Activated CD8-positive, alpha-beta T cell treated with anti-CD3 and anti-CD28 coated beads for 36 hours (primary cell): ENCODE results near the gene TACC3. TPM values are rescaled to one million over a fixed set of nuclear protein-coding genes. Genes with fewer than 3 reads are reported as not detected.

Experiments
- ATAC-seq: fragments of 200-7000 bp; cut with Tn5 transposase; one replicate; pipeline ENCODE4 v1.10.0; 2021; ENCODE audit warnings: mild to moderate bottlenecking, moderate library complexity
- CTCF ChIA-PET: fragments of 350-600 bp; sonication (Branson Sonifier 250); formaldehyde crosslinking; loops from one replicate; lab custom pipeline; 2021; ENCODE audit warnings: antibody characterized with exemption; lab: Charles Lee
- POLR2A ChIA-PET: fragments of 350-600 bp; sonication (Branson Sonifier 250); formaldehyde crosslinking; loops from one replicate; lab custom pipeline; 2021; ENCODE audit warnings: antibody characterized with exemption; lab: Charles Lee
- DNase-seq: peaks from one replicate; pipeline ENCODE4 v3.0.0-alpha.2; 2020
- H3K27ac Mint-ChIP-seq: one replicate; pipeline ENCODE4 v1.8.0; 2021; ENCODE audit warnings: mild to moderate bottlenecking, mixed read lengths
- H3K27me3 Mint-ChIP-seq: one replicate; pipeline ENCODE4 v1.8.0; 2021; ENCODE audit warnings: mixed read lengths
- H3K36me3 Mint-ChIP-seq: one replicate; pipeline ENCODE4 v1.8.0; 2021; ENCODE audit warnings: low read depth, mixed read lengths
- H3K4me1 Mint-ChIP-seq: one replicate; pipeline ENCODE4 v1.8.0; 2021; ENCODE audit warnings: low read depth, mixed read lengths
- H3K4me3 Mint-ChIP-seq: one replicate; pipeline ENCODE4 v1.8.0; 2021; ENCODE audit warnings: mild to moderate bottlenecking, moderate library complexity, mixed read lengths
- H3K9me3 Mint-ChIP-seq: one replicate; pipeline ENCODE4 v1.8.0; 2021; ENCODE audit warnings: mixed read lengths
- intact Hi-C: fragments of 100-400 bp; cut with micrococcal nuclease; formaldehyde crosslinking; loops from one replicate; pipeline ENCODE4 v1.10.0; 2022
- total RNA-seq, 2 experiments: library from RNA; stranded (reverse); gene quantifications; one replicate each; pipeline ENCODE4 v1.2.3, GENCODE V29; 2021
- TF ChIP-seq, protein P1 (sequence below): fragments of 200-600 bp; IDR thresholded peaks from one replicate; pipeline ENCODE4 v1.8.0; 2022; ENCODE audit warnings: antibody characterized with exemption, mild to moderate bottlenecking

The TACC3 gene
- total RNA-seq, 2 experiments from 2014 or later = 190 to 200 TPM

DNA sequence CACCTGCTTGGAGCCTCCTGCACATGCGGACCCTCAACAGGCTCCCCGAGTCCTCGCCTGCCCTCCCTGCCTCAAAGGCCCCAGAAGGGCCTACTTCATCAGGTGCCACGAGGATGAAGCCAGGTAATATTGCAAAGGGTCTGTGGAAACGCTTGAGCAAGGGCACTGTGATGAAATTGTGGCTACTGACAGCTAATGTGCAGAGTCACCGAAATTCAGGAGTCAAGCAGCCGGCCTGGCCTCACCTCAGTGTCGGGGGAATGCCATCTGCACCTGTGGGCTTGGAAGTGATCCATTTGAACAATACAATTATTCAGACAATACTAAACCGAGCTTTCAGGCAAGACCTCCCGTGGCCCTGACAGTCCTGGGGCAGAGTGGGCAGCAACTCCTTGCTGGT lies 68.7 kb downstream of the TACC3 start:
- Mint-ChIP-seq H3K9me3 (no peaks in the 10 kb centered on the region), H3K4me1 (no peaks in the 10 kb centered on the region), H3K4me3 (no peak overlapping the region), H3K27me3 (peaks cover 2% of the 10 kb centered on the region), H3K27ac (no peak overlapping the region), H3K36me3 (no peaks in the 10 kb centered on the region)
- ChIA-PET POLR2A (interaction anchor here (1.0 kb wide), 1 partner anchor 8 kb away, joined by 3 read pairs; no protein-coding TSS in a partner anchor), CTCF (no interaction called here)
- ATAC-seq = no peak
- no peak for DNase-seq
- intact Hi-C loops = no loop called here
- TF ChIP-seq, protein P1, sequence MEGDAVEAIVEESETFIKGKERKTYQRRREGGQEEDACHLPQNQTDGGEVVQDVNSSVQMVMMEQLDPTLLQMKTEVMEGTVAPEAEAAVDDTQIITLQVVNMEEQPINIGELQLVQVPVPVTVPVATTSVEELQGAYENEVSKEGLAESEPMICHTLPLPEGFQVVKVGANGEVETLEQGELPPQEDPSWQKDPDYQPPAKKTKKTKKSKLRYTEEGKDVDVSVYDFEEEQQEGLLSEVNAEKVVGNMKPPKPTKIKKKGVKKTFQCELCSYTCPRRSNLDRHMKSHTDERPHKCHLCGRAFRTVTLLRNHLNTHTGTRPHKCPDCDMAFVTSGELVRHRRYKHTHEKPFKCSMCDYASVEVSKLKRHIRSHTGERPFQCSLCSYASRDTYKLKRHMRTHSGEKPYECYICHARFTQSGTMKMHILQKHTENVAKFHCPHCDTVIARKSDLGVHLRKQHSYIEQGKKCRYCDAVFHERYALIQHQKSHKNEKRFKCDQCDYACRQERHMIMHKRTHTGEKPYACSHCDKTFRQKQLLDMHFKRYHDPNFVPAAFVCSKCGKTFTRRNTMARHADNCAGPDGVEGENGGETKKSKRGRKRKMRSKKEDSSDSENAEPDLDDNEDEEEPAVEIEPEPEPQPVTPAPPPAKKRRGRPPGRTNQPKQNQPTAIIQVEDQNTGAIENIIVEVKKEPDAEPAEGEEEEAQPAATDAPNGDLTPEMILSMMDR = no peak

DNA sequence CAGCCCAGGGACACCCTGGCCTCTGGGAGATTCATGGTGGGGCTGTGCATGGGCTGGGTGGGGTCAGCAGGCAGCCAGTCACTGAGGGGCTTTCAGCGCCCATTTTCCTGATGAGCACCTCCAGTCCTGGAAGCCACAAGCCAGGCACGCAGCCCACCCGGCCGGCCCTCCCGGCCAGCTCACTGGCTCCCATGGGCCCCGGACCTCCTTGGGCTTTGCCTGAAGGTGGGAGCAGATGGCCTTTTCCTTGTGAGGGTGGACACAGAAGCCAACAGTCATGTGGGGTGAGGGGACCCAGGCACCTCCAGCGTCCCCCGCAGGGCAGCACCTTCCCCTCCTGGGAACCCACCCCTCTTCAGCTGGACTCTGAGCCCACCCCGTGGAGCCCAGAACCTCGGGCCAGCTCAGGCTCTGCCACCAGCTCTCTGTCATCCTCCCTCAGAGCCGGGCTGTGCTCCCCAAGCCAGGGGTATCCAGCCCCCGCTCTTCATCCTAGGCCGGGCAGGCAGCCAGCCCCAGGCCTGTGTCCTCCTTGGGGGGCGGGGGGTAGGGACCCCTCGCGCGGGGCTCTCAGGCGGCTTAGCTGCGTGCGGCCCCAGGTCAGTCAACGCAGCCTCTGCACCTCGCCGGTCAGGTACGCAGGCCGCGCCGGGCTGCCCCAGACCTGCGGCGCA lies 71.0 kb downstream of the TACC3 start:
- Mint-ChIP-seq H3K36me3 (no peaks in the 10 kb centered on the region), H3K4me1 (no peaks in the 10 kb centered on the region), H3K4me3 (no peak overlapping the region), H3K9me3 (no peaks in the 10 kb centered on the region), H3K27ac (no peak overlapping the region), H3K27me3 (peaks cover 12% of the 10 kb centered on the region)
- no peak for ATAC-seq
- DNase-seq = no peak
- intact Hi-C loops = no loop called here
- POLR2A ChIA-PET = interaction anchor here (1.1 to 1.3 kb wide), 2 partner anchors 52 to 64 kb away, joined by 3 read pairs; no protein-coding TSS in a partner anchor
- CTCF ChIA-PET = interaction anchor here (1.0 to 1.3 kb wide), 3 partner anchors 11 to 50 kb away, joined by 3 read pairs; no protein-coding TSS in a partner anchor
- TF ChIP-seq, protein P1 = no peak

DNA sequence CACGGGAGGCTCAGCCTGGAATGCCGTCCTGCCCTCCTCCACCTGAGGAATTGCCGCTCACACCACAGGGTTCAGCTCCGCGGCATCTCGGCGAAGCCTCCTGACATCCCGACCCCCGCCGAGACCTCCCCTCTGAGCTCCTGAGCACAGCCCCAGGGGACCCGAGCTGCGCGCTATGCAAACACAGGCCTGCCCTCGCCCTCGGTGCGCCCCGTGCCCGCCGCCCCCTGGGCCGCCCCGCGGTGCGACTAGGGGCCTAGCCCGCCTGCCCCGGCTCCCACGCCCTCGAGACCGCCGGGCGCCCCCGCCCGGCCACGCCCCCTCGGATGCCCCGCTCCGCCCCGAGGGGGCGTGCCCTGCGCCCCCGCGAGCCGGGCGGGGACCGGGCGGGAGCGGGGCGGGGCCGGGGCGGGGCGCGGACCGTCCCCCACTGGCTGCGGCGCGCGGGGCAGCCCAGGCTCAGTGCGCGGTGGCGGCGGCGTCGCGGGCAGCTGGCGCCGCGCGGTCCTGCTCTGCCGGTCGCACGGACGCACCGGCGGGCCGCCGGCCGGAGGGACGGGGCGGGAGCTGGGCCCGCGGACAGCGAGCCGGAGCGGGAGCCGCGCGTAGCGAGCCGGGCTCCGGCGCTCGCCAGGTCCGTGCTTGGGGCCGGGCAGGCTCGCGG lies 71.6 kb downstream of the TACC3 start, which contains the start of gene FGFR3:
Gene FGFR3, plus strand, starts transcription at position 462 of the 664 bp plus-strand sequence. CDS start 642 bp downstream, outside the sequence.
- H3K36me3 Mint-ChIP-seq = no peaks in the 10 kb centered on the region
- POLR2A ChIA-PET = interaction anchor here (1.0 to 1.3 kb wide), 3 partner anchors 53 to 447 kb away, joined by 3 read pairs; no protein-coding TSS in a partner anchor
- peaks cover 12% of the 10 kb centered on the region for H3K27me3 Mint-ChIP-seq
- H3K27ac Mint-ChIP-seq = no peak within 1 kb of the TSS
- ATAC-seq (peak; percentile 83), DNase-seq (peak; percentile 25)
- CTCF ChIA-PET = interaction anchor here (1.0 to 1.3 kb wide), 4 partner anchors 12 to 66 kb away, joined by 3 read pairs; no protein-coding TSS in a partner anchor
- no peak within 1 kb of the TSS for H3K4me3 Mint-ChIP-seq
- H3K9me3 Mint-ChIP-seq = no peaks in the 10 kb centered on the region
- TF ChIP-seq, protein P1 = no peak
- intact Hi-C loops = no loop called here
- H3K4me1 Mint-ChIP-seq = no peaks in the 10 kb centered on the region

DNA sequence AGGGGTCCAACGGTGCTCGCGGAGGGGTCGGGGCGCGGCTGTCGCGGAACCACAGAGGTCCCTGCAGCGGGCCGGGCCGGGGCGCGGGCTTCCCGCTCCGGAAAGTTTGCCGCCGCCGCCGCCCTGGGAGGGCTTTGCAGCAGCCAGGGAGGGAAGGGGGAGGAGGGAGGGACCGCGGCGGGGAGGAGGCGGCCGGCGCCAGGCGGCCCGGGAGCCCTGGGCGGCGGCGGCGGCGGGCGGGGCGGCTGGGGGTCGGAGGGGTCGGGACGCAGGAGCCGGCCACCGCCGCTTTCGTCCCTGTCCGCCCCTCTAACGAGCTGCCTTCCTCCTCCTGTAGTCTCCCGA lies 72.1 kb downstream of the TACC3 start:
- H3K27ac Mint-ChIP-seq = no peak overlapping the region
- CTCF ChIA-PET = interaction anchor here (1.0 to 1.6 kb wide), 4 partner anchors 12 to 65 kb away, joined by 3 to 5 read pairs (median 3); no protein-coding TSS in a partner anchor
- no peaks in the 10 kb centered on the region for H3K9me3 Mint-ChIP-seq
- POLR2A ChIA-PET = interaction anchor here (1.0 to 1.3 kb wide), 4 partner anchors 53 to 447 kb away, joined by 3 read pairs; no protein-coding TSS in a partner anchor
- H3K36me3 Mint-ChIP-seq = no peaks in the 10 kb centered on the region
- DNase-seq (peak; percentile 39), ATAC-seq (peak; percentile 42)
- H3K4me3 Mint-ChIP-seq = no peak overlapping the region
- intact Hi-C loops = no loop called here
- no peaks in the 10 kb centered on the region for H3K4me1 Mint-ChIP-seq
- TF ChIP-seq, protein P1 = no peak
- H3K27me3 Mint-ChIP-seq = peaks cover 12% of the 10 kb centered on the region
